Tongue (tissue), 3 donors: ENCODE data around the gene SHB. TPM values are rescaled to one million over a fixed set of nuclear protein-coding genes. Genes with fewer than 3 reads are reported as not detected.
"Not testable (repeated sequence)": the region's sequence is repeated elsewhere in the genome, so short reads cannot be mapped to it uniquely, and the experiment has no call there.

Experiments used
- DNase-seq: peaks from one replicate; pipeline ENCODE4 v3.0.0-alpha.2; 2015
- small RNA-seq: library from RNA; depleted of rRNA; stranded (forward); fragments of <200 nt; gene quantifications from one replicate; pipeline ENCODE3, GENCODE V24; 2014; ENCODE audit warnings: low replicate concordance
- total RNA-seq: library from RNA; depleted of rRNA; stranded (reverse); fragments of >200 nt; gene quantifications from one replicate; pipeline ENCODE4 v1.2.3, GENCODE V29; 2014

SHB gene
- total RNA-seq, 1 donor from 2014 or later, result 10.2 TPM

DNA sequence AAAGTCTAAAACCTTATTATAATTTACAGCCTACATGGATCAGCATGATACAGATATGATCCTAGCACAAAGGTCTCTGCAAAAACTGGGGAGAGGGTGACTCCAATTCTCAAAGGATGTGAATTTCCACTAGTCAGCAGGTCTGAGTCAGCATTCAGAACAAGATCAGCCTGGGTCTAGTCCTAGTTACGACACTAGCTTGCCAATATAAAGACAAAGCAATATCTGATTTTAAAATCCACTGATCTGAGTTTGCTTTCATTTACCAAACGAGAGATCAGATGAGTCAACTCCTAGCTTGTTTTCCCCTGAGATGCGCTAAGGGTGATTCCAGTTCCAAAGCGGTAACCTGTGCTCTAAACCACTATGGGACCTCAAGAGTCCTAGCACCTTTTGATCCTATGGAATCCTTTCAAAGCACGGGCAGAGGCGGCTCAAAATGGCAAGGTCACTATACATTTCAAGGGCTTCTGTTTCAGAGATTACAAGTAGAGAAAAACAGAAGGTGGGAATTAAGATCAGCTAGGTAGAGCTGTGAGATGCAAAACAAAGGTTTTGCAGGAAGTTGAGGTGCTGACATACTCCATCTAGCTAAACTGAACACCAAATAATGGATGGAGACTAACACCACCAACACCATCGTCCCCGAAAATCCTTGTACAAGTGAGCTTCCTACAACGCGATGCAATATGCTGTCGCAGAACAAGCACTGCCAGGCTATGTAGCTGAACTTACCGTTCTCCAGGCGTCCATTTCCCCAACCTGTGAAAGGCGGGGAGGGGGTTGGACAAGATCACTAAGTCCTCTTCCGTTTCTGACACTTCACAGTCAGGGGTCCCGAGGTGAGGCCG, 166.0 kb downstream of the SHB start:
- no peak for DNase-seq

DNA sequence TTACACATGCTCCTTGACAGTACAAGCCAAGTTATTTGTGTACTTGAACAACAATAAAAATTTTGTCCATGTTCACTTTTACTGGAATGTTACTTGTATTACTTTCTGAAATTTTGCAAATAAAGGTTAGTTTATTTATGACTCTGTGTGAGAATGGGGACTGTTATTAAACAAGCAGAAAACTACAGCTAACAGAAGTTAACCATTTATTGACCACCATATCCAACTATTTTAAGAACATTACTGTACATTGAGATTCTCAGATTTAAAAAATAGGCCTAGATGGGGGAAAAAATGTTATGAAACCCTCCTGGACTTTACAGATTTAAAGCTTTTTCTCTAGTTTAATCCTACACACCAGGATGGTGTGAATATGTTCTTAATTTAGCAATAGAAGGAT, 166.9 kb downstream of the SHB start:
- DNase-seq, result no peak

GRCh38 chr9:37899041-37899440, 170.0 kb downstream of the SHB start:
- no peak for DNase-seq

DNA sequence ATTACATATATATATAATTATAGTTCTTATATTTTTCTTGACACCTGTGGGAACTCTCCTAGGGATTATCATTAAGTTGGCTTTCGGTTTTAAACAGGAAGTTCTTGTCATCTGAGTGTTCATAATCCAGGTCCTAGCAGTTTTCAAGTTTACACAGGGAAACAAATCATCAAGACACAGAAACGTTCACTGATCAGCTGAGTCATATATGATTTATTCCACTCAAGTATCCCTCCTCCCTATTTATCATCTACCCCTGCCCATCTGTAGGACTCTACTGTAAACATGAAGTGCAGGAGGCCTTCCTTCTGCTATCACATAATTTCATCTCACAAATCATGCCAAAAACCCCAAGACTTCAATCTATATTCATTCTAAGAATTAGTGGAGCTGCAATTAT, 171.4 kb downstream of the SHB start:
- no peak for DNase-seq

GRCh38 chr9:37892063-37892462, 177.0 kb downstream of the SHB start:
- no peak for DNase-seq

DNA sequence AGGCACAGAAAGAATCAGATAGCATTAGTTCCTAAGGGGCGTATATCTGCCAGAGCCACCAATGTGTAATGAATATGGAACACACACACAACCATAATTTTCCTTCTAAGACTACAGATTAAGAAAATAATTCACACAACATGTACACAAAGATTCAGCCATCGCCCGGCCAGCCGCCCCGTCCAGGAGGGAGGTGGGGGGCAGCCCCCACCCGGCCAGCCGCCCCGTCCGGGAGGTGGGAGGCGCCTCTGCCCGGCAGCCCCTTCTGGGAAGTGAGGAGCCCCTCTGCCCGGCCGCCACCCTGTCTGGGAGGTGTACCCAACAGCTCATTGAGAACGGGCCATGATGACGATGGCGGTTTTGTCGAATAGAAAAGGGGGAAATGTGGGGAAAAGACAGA, 178.0 kb downstream of the SHB start:
- DNase-seq, result not testable (repeated sequence)

- no peak for DNase-seq
These were observed 179.5 kb downstream of the SHB start for GRCh38 chr9:37889536-37889935.

- DNase-seq, result not testable (repeated sequence)
These were observed 180.9 kb downstream of the SHB start for GRCh38 chr9:37887977-37888583.

- DNase-seq, result no peak
These were observed 188.0 kb downstream of the SHB start for GRCh38 chr9:37880916-37881479.

DNA sequence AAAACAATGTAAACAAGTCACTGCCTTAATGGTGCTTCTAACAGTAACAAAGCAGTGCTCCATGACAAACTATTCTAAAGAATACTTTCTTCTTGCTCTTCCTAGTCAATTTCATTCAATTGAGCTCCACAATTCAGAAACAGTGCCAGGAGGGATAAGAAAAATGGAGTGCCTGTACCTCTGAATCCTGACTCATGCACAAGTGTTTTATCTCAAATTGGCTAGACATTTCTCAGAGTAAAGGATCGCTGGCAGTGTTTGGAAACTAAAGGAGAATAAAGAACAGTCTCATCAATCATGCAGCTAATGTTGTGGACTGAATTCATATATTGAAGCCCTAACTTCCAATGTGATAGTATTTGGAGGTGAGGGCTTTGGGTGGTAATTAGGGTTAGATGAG, 192.7 kb downstream of the SHB start:
- DNase-seq, result no peak

- DNase-seq, result no peak
These were observed 195.1 kb downstream of the SHB start for GRCh38 chr9:37873955-37874354.

DNA sequence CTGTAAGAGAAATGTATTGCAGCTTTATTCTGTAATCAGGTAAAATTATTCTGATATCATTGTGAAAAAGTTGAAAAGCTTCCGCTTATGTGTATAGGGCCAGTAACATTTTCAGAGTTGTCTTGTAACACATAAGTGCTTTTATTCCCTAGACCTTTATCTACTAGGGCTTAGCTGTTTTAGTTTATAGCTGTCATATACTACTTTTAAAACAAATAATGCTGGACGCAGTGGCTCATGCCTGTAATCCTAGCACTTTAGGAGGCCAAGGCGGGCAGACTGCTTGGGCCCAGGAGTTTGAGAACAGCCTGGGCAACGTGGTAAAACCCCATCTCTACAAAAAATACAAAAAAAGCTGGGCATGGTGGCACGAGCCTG, 198.2 kb downstream of the SHB start:
- DNase-seq, result no peak

- no peak for DNase-seq
These were observed 198.8 kb downstream of the SHB start for GRCh38 chr9:37870081-37870798.

Small RNA genes lying within 50 kb of the gene (small RNA-seq; reads per million reads assigned to genes)
- gene RNU7-124P, result not detected

Other genes with a start within 250 kb of the SHB start
- 59.3 TPM for gene SLC25A51, start 165.1 kb downstream of the SHB start, total RNA-seq